ENCODE measurements around the gene ELMOD1.
A peak's percentile ranks its signal among the peaks of the same experiment; 100 is the strongest.

ELMOD1 gene

DNA sequence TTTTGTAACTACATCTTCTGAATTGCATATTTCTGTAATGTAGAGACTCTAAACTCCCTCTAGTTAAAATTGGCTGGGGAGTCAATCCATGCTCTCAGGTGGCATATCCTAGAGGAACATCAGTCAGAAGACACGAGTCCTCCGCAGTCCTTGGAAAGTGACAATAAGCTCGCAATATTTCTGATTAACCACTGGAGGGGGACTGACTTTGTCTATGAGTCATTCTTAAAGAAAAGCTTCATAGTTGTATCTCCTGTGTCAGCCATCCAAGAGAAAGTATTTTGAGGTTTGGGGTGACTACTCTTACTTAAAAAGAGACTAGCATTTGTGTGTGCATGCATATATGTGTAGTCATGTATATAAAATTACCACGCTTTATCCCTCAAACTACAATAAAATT is 60.7 kb downstream of the ELMOD1 start:
- no peak for DNase-seq

DNA sequence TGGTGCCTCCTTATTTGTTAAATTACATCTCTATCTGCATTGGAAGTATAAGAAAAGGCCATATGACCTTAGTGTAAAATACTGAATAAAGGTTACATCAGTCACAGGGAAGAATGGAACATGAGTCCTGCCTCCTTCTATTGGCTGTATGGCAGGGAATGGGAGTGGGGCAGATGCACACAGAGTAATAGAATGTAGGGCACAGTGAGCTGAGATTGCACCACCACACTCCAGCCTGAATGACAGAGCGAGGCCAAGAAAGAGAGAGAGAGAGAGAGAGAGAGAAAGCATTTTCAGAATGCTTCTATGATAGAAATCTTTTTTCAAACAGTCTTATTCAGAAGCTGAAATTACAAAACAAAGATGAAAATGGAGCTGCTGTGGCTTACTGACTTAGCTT is 62.1 kb downstream of the ELMOD1 start:
- no peak for DNase-seq

DNA sequence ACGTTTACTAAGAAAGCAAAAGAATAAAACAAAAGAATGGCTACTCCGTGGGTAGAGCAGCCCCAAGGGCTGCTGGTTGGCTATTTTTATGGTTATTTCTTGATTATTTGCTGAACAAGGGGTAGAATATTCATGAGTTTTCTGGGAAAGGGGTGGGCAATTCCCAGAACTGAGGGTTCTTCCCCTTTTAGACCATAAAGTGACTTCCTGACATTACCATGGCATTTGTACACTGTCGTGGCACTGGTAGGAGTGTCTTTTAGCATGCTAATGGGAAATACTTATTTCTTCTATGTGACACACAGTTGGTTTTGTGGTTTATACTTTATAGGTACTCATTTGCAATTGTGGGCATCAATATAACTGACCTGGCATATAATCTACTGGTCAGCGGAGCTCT is 64.7 kb downstream of the ELMOD1 start:
- DNase-seq, result no peak

DNA sequence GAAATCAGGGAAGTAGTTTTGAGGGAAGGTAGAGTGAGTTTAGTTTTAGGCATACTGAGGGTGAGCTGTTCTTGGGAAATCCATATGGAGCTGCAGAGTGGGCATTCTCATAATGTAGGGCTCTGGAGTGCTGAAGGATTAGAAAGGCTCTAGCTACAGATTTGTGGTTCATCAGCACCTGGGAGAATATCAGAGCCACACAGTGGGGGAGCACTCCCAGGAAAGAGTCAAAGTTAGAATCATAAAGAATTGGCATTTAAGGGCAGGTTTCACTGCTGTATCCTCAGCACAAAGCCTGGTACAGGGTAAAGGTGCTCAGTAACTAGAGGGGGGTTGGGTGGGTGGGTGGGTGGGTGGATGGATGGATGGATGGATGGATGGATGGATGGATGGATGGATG is 68.4 kb downstream of the ELMOD1 start:
- no peak for DNase-seq

DNA sequence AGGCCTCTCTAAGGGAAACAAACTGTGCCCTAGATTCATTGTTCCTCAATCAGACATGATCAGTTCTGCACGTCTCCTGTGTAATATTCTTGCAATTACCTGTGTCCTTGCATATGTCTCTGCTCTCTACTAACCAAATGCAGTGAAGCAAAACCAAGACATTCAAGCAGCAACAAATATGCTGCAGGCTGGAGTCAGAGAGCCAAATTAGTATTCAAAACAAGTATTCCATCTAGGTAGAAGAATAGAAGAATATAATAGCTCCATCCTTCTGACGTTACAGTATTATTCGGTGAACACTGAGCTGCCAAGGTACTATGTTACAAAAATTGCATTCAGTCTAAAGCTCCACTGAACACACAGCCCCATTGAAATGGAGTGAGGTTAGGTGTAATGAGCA is 69.1 kb downstream of the ELMOD1 start:
- no peak for DNase-seq

DNA sequence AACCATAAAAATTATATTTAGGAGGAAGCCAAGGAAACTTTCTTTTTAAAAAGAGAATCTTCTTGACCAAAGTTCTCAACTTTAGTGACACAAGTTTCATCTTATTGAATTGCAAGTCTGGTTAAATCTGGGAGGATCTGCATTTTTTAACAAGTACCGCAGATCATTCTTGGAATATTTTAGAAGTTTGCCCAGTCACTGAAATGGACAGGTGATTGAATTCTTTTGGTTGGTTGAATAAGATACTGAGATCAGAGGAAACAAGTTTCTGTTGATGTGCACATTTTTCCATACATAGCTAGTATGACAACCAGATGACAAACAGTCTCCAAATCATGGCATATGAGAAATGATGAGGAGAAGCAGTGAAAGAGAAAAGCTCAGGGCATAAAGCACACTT is 70.7 kb downstream of the ELMOD1 start:
- DNase-seq, result no peak

DNA sequence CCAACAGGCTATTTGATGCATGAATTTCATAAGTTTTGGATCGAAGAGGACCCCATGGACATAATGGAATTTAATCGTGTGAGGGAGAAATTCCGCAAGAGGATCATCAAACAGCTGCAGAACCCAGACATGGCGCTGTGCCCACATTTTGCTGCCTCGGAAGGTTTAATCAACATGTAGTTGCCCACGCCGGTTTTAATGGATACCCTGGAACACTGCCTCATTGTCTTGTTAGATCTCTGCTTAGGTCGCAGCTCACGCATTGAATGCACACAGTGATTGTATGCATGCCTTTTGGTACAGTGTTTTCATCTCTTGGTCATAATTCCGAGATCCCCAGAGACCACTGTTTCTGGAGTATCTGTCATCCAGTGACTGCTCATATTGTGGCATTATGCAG is 74.1 kb downstream of the ELMOD1 start:
- no peak for DNase-seq

DNA sequence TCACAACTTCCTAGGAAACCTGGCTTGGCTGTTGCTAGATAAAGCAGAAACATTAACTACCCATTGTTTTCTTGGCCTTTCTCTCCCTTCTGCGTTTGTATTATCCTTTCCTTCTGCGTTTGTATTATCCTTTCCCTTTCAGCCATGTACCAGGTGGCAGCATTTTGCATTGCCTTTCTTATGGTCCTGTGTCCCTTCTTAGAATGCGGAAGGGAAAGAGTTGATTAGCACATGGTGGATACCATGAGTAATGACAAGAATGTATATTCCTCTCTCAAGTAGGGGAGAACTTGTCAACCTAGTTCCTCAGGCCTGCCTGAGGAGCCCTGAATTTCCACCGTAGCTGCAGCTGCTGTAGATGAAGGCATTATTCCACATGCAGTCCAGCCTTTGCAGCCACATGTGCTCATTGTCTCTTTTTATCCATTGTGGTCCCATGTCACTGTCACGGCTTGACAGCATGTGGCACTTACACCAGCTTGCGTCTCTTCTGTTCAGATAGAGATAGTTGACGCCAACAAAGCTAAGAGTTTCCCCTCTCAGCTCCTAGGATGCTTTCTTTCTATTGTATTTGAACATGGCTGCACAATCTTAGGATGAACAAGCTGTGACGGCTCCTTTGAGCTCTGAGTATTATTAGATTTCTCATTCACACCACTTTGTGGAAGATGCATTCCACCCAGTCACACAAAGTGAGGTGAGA is 76.1 kb downstream of the ELMOD1 start:
- DNase-seq, result no peak

DNA sequence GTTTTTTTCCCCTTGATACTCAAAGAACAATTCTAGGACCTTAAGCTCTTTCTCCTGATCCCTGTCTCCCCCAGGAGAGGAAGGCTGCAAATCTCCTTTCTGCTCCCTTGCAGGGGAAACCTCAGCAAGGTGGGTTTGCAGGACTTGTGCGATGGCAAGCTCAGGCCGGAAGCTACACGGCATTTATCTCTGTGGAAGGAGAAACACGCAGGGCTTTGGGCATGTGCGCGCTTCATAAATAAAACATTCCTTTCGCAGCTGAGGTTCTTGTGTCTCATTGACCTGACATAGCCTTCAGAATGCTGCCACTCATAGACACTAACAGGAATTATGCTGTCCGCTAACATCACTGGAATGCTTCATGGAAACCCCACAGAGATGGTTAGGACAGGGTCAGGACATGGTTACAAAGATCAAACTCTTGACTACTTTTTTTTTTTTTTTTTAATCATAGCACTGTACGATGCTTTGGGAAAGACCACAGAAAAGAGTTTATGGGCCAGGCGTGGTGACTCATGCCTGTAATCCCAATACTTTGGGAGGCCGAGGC is 78.3 kb downstream of the ELMOD1 start:
- no peak for DNase-seq

DNA sequence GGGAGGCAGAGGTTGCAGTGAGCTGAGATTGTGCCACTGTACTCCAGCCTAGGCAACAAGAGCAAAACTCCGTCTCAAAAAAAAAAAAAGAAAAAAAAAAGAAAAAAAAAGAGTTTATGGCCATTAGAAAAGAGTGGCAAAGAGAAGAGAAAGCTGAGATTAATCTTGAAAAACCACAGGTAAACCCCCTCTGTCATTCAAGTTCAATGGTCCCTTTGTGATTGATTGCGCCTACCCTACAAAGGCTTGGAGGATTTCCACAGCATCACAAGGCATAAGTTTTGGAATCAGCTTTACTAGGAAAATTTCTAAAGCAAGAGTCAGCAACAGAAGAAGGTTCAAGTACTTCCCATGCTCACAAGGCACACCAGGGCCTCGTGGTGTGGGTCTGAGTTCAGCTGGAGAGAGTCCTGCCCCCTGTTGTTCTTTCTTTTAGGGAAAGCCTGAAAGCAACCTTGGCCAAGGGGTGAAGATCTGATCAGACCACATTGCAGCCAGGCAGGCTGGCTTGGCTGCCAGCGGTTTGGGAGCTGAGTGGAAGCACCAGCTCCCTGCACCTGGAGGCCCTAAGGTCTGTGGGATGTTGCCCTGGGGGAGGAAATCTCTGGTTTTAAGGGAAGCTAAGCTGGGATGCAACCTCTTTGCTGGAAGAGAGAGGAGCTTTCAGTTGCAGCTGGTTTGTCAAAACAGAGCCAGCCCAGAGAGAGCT is 79.1 kb downstream of the ELMOD1 start:
- DNase-seq, result no peak

DNA sequence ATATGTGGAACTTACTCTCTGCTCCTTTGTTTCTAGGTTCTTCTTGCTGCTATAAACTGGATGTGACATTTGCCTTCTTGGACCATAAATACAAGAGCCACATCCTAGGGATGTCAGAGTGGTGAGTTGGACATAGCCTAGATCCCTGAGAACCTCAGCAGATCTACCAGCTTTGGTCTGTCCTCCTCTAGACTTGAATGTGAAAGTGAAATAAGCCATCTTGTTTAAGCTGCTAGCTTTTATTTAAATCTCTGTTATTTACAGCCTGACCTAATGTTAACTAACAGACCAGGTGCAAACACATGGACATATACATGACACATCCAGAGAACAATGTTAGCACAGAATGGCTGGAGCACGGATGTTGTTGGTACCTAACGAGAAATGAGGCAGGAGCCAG is 85.0 kb downstream of the ELMOD1 start:
- DNase-seq, result no peak

DNA sequence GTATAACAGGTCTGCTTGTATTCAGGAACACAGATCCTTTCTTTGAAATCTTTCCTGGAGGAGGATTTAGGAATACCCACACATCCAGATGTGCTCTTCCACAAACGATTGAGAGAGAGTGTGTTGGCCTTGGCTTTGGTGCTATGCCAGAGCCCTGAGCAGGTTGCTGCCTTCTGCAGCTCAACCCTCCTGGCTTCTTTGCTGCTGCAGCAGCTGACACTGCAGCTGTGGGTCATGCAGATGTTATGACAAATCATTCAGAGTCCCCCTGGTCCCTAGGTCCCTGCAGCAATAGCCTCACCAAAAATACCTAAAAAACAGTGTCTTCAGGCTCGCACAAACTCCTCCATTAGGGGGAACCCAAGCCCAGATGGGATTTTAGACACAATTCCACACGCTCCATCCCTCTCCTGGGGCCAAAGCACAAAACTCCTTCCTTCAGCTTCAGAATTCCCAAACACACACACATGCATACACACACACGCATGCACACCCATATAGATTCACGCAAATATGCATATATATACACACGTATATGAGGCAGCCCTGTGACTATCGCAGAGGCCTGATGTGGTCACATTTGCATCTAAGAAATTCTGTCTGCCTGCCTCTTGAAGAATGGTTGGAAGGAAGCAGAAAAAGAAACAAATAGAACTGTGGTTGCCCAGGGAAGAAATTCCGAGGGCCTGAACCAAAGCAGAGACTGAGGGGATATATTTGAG is 85.5 kb downstream of the ELMOD1 start:
- DNase-seq, result no peak

DNA sequence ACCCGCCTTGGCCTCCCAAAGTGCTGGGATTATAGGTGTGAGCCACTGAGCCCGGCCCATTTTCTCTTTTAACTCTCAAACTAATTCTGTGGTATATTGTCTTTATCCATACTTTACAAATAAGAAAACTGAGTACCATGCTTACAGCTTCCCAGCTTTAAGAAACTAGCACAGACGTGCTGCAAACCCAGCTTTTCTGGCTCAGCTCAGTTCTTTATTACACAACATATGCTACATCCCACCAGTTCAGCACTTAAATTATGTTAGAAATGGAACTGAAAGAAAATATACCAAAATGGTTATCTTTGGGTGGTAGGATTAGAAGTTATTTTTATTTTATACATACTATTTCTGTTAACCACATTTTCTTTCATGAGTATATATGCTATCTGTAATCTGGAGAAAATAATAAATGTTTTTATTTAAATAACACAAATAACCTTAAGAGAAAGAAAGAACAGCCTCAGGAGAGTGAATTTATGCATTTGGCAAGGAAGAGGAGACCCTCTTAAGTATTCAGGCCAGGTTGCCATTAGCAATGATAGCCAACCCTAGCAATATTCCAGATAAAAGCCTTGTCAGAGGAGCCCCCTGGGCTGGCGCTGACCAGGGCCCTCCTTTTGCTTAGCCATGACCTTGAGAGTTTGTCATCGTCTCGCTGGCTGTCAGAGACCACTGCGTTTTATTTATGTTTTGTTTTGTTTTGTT is 87.1 kb downstream of the ELMOD1 start:
- no peak for DNase-seq

DNA sequence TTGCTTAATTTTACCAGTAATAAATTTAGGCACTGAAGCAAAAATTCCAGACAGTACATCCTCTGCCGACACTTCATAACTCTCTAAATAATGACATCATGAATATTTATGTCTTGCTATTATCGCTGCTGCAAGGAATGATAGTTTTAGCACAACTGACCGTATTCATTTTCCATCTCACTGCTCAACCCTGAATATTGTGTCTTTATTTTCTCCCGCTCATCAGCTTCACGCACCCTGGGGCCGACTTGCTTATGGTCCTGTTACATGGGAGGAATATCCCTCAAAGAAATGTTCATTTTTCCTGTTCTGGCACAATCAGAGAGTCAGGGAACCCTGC is 87.7 kb downstream of the ELMOD1 start:
- no peak for DNase-seq

DNA sequence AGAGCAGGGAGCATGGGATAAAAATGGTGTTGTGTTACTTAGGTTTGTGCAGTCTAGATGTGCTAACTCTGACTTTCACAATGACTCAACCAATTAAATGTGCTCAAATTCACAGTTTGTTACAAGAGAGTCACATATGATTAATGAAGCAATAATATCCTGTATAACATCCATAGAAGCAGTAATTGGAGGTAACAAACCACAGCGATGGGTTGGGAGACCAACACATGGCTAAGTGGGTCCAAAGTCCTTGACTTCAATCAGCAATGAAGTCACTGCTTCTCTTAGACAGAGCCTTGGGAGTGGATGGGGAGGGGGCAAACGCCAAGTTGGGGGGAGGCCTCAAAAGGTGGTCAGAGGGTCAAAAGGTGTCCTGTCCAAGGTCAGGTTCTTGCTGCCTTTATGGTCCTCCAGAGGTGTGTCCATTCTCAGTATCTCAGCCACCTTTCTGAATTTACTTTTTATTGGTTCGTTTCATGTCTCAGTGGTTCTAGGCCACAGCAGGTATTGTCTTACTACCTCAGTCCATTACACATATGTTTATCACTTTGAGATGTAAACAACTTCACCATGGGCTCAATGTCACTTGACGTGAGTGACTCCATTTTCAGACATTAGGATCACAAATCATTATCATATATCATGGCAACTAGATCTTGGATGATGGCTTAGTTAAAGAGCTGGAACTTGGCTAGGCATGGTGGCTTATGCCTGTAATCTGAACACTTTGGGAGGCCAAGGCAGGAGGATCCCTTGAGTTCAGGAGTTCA is 88.5 kb downstream of the ELMOD1 start:
- DNase-seq, result no peak

DNA sequence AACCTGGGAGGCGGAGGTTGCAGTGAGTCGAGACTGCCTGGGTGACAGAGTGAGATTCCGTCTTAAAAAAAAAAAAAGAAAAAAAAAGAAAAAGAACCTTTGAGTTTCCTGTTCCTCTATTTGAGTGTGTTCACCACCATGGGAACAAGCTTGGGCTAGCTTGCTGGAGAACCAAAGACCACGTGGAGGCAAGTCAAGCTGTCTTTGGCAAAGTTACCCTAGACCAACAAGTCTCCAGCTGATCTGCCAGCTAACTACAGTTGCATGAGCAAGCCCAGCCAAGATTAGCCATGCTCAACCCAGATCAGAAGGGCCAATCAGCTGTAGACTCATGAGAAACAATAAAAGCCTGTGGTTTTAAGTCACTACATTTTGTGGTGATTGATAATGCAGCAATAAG is 91.2 kb downstream of the ELMOD1 start:
- DNase-seq, result no peak

DNA sequence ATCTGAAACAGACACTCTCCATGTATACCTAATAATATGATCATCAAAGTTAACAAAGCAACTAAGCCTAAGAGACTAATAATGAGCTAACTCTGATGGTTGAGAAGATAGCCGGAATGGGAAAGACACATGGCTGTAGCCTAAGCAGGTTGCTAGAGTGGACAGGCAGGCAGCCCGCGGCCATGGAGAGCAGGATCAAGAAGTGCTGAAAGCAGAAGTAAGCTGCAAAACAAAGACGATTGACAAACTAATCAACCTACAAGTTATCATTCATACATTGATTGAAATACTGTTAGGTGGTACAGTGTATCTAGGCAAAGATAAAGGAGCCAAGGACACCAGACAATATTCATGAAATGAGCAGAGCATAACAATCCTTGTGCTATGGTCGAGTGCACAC is 91.6 kb downstream of the ELMOD1 start:
- no peak for DNase-seq

DNA sequence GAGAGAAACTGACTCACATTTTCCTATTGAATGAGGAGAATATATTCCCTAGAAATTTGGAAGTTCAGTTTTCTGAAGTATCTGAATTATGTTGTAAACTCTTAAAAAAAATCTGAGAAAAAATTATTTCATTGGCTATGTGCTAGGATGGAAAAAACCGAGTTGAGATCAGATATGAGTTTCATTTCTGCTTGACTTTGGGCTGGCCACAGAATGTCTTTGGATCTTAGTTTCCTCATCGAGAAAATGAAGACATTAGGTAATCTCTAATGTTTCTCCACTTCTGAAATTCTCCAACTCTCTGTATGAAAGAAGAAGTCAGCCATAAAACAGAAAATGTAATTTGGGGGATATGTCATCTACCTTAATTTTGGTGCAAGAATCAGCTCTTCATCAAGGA is 92.1 kb downstream of the ELMOD1 start:
- DNase-seq, result no peak

DNA sequence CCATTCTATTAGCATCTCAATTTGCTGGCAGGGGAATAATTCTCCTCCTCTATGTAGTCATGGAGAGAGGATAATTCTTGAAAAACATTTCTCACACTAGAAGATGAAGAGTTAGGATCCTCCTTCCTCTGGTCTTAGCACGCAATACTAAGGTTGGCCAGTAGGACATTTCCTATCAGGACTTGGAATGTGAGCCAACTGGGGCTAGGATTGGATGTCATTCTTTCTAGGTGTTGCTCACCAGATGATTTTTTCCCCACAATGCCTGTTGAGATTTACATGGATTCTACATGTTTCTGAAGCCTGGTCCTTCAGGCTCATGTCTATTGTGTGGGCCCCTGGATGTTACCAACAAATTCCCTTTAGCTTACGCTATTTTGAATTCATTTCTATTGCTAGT is 92.9 kb downstream of the ELMOD1 start:
- DNase-seq, result no peak

DNA sequence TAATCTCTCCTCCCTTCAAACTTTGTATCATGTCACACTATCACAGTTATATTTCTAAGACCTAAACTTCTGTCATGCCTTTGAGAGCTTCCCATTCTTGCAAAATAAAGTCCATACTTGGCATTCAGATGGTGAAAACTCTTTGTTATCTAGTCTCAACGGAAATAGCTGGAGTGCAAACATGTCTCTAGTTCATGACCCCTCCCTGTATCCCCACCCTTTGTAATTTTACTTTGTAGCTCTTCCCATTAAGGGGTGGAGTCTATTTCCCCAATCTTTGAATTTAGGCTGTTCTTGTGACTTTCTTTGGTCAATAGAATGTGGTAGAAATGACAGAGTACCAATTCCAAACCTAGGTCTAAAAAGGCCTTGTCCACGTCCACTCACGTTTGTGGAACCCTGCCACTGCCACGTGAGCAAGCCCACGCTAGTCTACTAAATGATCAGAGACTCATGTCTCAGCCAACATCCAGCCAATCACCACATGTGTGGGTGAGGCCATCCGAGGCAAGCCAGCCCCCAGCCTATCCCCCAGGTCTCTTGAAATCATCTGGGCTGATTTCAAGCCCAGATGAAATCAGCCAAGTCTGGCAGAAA is 97.5 kb downstream of the ELMOD1 start:
- DNase-seq, result no peak

DNA sequence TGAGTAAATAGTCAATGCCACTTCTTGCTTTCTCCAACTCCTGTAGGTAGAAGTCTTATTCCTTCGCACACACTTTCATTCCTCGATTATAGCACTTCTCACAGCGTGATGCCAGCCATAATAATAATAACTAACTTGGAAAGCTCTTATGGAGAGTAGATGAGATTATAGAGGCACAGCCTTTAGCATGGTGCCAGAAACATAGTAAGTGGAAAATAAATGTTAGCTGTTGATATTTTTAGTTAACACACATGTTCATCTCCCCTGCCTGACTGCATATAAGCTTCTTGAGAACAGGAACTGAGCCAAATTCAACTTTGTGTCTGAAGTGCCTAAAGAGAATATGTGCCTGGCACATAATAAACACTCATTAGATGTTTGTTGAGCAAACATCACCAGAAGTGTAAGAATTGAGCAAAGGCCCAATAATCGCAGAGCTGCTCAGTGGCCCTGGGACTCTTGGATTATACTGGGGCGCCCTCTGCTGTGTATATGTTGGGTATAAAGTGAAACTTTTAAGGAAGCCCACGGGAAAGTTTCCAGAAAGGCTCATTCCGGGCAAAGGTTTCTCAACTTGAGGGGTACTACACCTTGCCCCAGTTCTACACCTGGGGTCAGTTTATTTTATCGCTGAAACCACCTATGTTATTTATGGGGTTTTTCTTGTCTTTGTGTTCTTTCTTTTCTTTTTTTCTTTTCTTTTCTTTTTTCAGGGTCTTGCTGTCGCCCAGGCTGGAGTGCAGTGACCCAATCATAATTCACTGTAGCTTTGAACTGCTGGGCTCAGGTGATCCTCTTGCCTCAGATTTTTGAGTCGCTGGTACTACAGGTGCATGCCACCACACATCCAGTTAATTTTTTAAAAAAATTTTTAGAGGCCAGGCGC is 98.6 kb downstream of the ELMOD1 start:
- peak; percentile 43 for DNase-seq
